Measurements from ENCODE around the gene IL1F10. TPM values are rescaled to one million over a fixed set of nuclear protein-coding genes. Genes with fewer than 3 reads are reported as not detected.

IL1F10 gene
- total and polyA plus RNA-seq, 4 experiments from 2014 or later: not detected

DNA sequence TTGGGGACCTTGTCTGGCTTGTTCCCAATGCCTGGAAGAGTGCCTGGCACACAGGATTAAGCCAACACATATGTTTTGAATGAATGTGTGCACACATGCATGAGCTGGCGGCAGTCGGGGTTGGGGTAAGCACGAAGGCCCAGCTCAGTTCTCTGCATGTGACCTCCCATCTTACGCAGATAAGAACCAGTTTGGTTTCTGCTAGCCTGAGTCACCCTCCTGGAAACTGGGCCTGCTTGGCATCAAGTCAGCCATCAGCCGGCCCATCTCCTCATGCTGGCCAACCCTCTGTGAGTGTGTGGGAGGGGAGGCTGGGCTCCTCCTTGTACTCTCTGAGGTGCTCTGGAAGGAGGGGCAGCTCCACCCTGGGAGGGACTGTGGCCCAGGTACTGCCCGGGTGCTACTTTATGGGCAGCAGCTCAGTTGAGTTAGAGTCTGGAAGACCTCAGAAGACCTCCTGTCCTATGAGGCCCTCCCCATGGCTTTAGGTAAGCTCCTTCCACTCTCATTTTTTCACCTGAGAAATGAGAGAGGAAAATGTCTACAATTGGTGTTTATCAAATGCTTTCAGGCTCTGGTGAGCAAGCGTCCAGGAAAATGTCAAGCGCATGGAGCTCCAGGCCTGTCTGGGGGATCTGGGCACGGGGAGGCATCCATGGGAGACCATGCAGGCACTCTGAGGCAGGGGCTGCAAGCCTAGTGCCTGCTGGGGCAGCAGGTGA is 49.9 kb downstream of the IL1F10 start:
- H3K36me3 Mint-ChIP-seq: no peaks in the 10 kb centered on the region
- no peak for DNase-seq
- Histone ChIP-seq H3K36me3 (ENCODE audit: insufficient read depth, low read length) (no peaks in the 10 kb centered on the region), H3K4me3 (ENCODE audit: low read length in 2 of 2) (no peak overlapping the region), H3K27me3 (ENCODE audit: insufficient read depth, low read length) (no peaks in the 10 kb centered on the region), H3K9me3 (ENCODE audit: control insufficient read depth in 1 of 2, low read length in 2 of 2) (no peaks in the 10 kb centered on the region), H3K27ac (ENCODE audit: low read depth, low read length) (no peak overlapping the region), H3K4me1 (ENCODE audit: insufficient read depth, low read length) (peaks cover 22% of the 10 kb centered on the region)
- POLR2A ChIA-PET (ENCODE audit: partially characterized antibody): no interaction called here
- H3K27ac Mint-ChIP-seq: peak overlapping the region in 1 of 7 donors; percentile 31
- H3K9me3 Mint-ChIP-seq: no peaks in the 10 kb centered on the region
- no peaks in the 10 kb centered on the region for H3K27me3 Mint-ChIP-seq
- CTCF ChIA-PET (ENCODE audit: partially characterized antibody): interaction anchor here (1.5 to 1.6 kb wide), 2 partner anchors 20 to 158 kb away, joined by 3 to 4 read pairs; no protein-coding TSS in a partner anchor
- intact Hi-C loops (cut with micrococcal nuclease): no loop called here
- H3K4me3 Mint-ChIP-seq: no peak overlapping the region
- peaks cover 0 to 9% (median 4%) of the 10 kb centered on the region in 4 donors for H3K4me1 Mint-ChIP-seq

DNA sequence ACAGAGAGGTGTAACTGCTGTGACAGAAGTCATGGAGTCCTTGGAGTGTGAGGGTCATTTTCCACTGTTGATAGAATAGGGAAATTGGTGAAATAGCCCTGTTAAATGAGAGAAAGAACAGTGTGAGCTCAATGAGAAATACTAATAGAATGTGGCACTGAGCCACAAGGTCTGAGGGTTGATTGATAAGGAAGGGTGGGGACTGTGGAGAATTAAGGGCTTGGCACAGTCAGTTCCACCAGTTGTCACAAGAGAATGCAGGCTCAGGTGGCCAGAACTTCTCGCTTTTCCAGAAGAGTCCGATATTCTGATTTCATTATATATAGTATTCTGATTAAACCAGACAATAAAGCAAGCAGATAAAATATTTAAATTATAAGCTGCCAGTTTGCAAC is 50.5 kb downstream of the IL1F10 start:
- Histone ChIP-seq H3K9me3 (ENCODE audit: control insufficient read depth in 1 of 2, low read length in 2 of 2) (no peaks in the 10 kb centered on the region), H3K27me3 (ENCODE audit: insufficient read depth, low read length) (no peaks in the 10 kb centered on the region), H3K27ac (ENCODE audit: low read depth, low read length) (no peak overlapping the region), H3K36me3 (ENCODE audit: insufficient read depth, low read length) (no peaks in the 10 kb centered on the region), H3K4me1 (ENCODE audit: insufficient read depth, low read length) (peaks cover 22% of the 10 kb centered on the region), H3K4me3 (ENCODE audit: low read length in 2 of 2) (no peak overlapping the region)
- no peak overlapping the region for H3K4me3 Mint-ChIP-seq
- no peak for DNase-seq
- H3K27me3 Mint-ChIP-seq: no peaks in the 10 kb centered on the region
- no peak overlapping the region for H3K27ac Mint-ChIP-seq
- CTCF ChIA-PET (ENCODE audit: partially characterized antibody): interaction anchor here (1.5 kb wide), 1 partner anchor 20 kb away, joined by 4 read pairs; no protein-coding TSS in a partner anchor
- H3K9me3 Mint-ChIP-seq: no peaks in the 10 kb centered on the region
- no peaks in the 10 kb centered on the region for H3K36me3 Mint-ChIP-seq
- H3K4me1 Mint-ChIP-seq: peaks cover 0 to 9% (median 4%) of the 10 kb centered on the region in 4 donors
- POLR2A ChIA-PET (ENCODE audit: partially characterized antibody): no interaction called here
- intact Hi-C loops (cut with micrococcal nuclease): no loop called here

DNA sequence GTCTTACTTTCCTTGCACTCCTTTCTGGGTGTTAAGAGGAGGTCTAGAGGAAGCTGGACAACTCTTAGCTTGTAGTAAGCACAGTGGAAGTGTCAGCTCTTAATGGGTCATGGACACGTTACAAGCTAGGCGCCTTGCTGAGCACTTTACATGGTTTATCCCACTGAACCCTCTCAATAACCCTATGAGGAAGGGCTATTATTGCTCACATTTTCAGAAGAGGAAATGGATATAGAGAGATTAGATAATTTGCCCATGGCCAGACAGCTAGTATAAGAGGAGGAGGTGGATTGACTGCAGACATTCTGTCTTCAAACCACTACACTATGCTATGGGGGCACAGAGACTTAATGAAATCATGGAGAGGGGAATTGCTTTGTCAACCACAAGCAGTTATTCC is 51.3 kb downstream of the IL1F10 start:
- DNase-seq: no peak
- POLR2A ChIA-PET (ENCODE audit: partially characterized antibody): no interaction called here
- intact Hi-C loops (cut with micrococcal nuclease): no loop called here
- CTCF ChIA-PET (ENCODE audit: partially characterized antibody): interaction anchor here (1.5 kb wide), 1 partner anchor 19 kb away, joined by 4 read pairs; no protein-coding TSS in a partner anchor
- Mint-ChIP-seq H3K4me1 (peaks cover 2 to 11% (median 6%) of the 10 kb centered on the region in 4 donors), H3K36me3 (no peaks in the 10 kb centered on the region), H3K27ac (no peak overlapping the region), H3K27me3 (peaks cover 2 to 4% of the 10 kb centered on the region in 2 donors), H3K9me3 (no peaks in the 10 kb centered on the region), H3K4me3 (no peak overlapping the region)
- Histone ChIP-seq H3K9me3 (ENCODE audit: control insufficient read depth in 1 of 2, low read length in 2 of 2) (no peaks in the 10 kb centered on the region), H3K27me3 (ENCODE audit: insufficient read depth, low read length) (no peaks in the 10 kb centered on the region), H3K4me1 (ENCODE audit: insufficient read depth, low read length) (peaks cover 22% of the 10 kb centered on the region), H3K36me3 (ENCODE audit: insufficient read depth, low read length) (no peaks in the 10 kb centered on the region), H3K4me3 (ENCODE audit: low read length in 2 of 2) (no peak overlapping the region), H3K27ac (ENCODE audit: low read depth, low read length) (no peak overlapping the region)

DNA sequence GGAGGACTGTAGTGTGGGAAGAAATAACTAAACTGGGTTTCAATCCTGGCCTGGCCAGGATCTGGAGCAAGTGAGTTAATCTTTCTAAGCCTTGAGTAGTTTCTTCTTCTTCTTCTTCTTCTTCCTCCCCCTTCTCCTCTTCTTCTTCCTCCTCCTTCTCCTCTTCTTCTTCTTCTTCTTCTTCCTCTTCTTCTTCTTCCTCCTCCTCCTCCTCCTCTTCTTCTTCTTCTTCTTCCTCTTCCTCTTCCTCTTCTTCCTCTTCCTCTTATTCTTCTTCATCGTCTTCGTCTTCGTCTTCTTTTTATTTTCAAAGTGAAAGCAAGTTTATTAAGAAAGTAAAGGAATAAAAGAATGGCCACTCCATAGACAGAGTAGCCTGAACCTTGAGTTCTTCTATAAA is 53.1 kb downstream of the IL1F10 start:
- peaks cover 8% of the 10 kb centered on the region in 2 donors for H3K27me3 Mint-ChIP-seq
- POLR2A ChIA-PET (ENCODE audit: partially characterized antibody): no interaction called here
- intact Hi-C loops (cut with micrococcal nuclease): no loop called here
- H3K9me3 Mint-ChIP-seq: no peaks in the 10 kb centered on the region
- CTCF ChIA-PET (ENCODE audit: partially characterized antibody): interaction anchor here (2.5 kb wide), 1 partner anchor 16 kb away, joined by 8 read pairs; no protein-coding TSS in a partner anchor
- Histone ChIP-seq H3K4me3 (ENCODE audit: low read length in 2 of 2) (no peak overlapping the region), H3K9me3 (ENCODE audit: control insufficient read depth in 1 of 2, low read length in 2 of 2) (no peaks in the 10 kb centered on the region), H3K27ac (ENCODE audit: low read depth, low read length) (no peak overlapping the region), H3K36me3 (ENCODE audit: insufficient read depth, low read length) (no peaks in the 10 kb centered on the region), H3K4me1 (ENCODE audit: insufficient read depth, low read length) (peaks cover 12% of the 10 kb centered on the region), H3K27me3 (ENCODE audit: insufficient read depth, low read length) (no peaks in the 10 kb centered on the region)
- DNase-seq: no peak
- peaks cover 8 to 14% (median 11%) of the 10 kb centered on the region in 4 donors for H3K4me1 Mint-ChIP-seq
- no peak overlapping the region for H3K4me3 Mint-ChIP-seq
- H3K36me3 Mint-ChIP-seq: no peaks in the 10 kb centered on the region
- no peak overlapping the region for H3K27ac Mint-ChIP-seq

DNA sequence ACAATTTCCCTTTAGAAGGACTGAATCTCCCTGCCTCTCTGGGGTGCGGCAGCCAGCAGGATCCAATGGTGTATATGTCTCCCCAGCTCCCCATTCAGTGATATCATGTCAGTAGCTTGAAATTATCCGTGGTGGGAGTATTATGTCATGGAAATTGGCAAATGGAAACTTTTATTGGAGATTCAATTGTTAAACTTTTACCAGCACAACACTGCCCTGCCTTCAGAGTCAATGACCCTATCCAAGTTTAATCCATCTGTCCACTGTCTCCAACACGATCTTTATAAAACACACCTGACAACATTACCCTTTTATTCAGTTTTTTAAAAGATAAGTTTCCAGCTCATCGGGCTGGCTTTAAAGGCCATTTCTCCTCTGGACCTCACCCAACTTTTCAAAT is 54.6 kb downstream of the IL1F10 start:
- no peaks in the 10 kb centered on the region for H3K36me3 ChIP-seq (ENCODE audit: insufficient read depth, low read length)
- H3K27me3 ChIP-seq (ENCODE audit: insufficient read depth, low read length): no peaks in the 10 kb centered on the region
- intact Hi-C loops (cut with micrococcal nuclease): no loop called here
- H3K36me3 Mint-ChIP-seq: no peaks in the 10 kb centered on the region
- H3K9me3 Mint-ChIP-seq: no peaks in the 10 kb centered on the region
- no peaks in the 10 kb centered on the region for H3K4me1 ChIP-seq (ENCODE audit: insufficient read depth, low read length)
- no peak overlapping the region for H3K4me3 Mint-ChIP-seq
- H3K4me3 ChIP-seq (ENCODE audit: low read length in 2 of 2): no peak overlapping the region
- H3K27me3 Mint-ChIP-seq: peaks cover 8% of the 10 kb centered on the region in 2 donors
- H3K9me3 ChIP-seq (ENCODE audit: control insufficient read depth in 1 of 2, low read length in 2 of 2): no peaks in the 10 kb centered on the region
- H3K27ac ChIP-seq (ENCODE audit: low read depth, low read length): no peak overlapping the region
- no peak for DNase-seq
- POLR2A ChIA-PET (ENCODE audit: partially characterized antibody): interaction anchor here (0.6 kb wide), 1 partner anchor 16 kb away, joined by 3 read pairs; no protein-coding TSS in a partner anchor
- no peak overlapping the region for H3K27ac Mint-ChIP-seq
- peaks cover 6 to 9% (median 8%) of the 10 kb centered on the region in 4 donors for H3K4me1 Mint-ChIP-seq
- CTCF ChIA-PET (ENCODE audit: partially characterized antibody): interaction anchor here (1.4 to 1.5 kb wide), 2 partner anchors 16 to 76 kb away, joined by 3 to 4 read pairs; no protein-coding TSS in a partner anchor

DNA sequence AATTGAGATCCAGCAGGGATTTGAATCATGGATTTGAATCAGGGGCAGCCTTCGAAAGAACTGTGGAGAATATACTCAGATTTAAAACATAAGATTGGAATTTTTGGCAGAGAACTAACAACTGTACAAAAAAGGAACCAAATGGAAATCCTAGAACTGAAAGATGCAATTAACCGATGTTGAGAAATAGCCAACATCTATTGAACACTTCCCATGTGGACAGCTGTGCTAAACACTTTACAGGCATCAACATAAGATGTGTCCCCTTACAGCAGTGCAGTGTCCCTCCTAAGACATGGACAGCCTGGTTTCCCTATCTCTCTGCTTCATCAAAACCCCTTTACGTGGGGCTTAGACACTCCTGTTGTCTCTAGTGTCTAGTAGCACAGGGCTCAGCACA is 56.0 kb downstream of the IL1F10 start:
- Histone ChIP-seq H3K27me3 (ENCODE audit: insufficient read depth, low read length) (no peaks in the 10 kb centered on the region), H3K36me3 (ENCODE audit: insufficient read depth, low read length) (no peaks in the 10 kb centered on the region), H3K27ac (ENCODE audit: low read depth, low read length) (no peak overlapping the region), H3K4me3 (ENCODE audit: low read length in 2 of 2) (no peak overlapping the region), H3K4me1 (ENCODE audit: insufficient read depth, low read length) (no peaks in the 10 kb centered on the region), H3K9me3 (ENCODE audit: control insufficient read depth in 1 of 2, low read length in 2 of 2) (no peaks in the 10 kb centered on the region)
- H3K4me3 Mint-ChIP-seq: no peak overlapping the region
- H3K27ac Mint-ChIP-seq: no peak overlapping the region
- ChIA-PET CTCF (ENCODE audit: partially characterized antibody) (interaction anchor here (1.7 kb wide), 1 partner anchor 12 kb away, joined by 7 read pairs; no protein-coding TSS in a partner anchor), POLR2A (ENCODE audit: partially characterized antibody) (no interaction called here)
- intact Hi-C loops (cut with micrococcal nuclease): no loop called here
- H3K36me3 Mint-ChIP-seq: no peaks in the 10 kb centered on the region
- DNase-seq: no peak
- no peaks in the 10 kb centered on the region for H3K9me3 Mint-ChIP-seq
- H3K4me1 Mint-ChIP-seq: peaks cover 6 to 9% (median 8%) of the 10 kb centered on the region in 4 donors
- peaks cover 8% of the 10 kb centered on the region in 2 donors for H3K27me3 Mint-ChIP-seq

DNA sequence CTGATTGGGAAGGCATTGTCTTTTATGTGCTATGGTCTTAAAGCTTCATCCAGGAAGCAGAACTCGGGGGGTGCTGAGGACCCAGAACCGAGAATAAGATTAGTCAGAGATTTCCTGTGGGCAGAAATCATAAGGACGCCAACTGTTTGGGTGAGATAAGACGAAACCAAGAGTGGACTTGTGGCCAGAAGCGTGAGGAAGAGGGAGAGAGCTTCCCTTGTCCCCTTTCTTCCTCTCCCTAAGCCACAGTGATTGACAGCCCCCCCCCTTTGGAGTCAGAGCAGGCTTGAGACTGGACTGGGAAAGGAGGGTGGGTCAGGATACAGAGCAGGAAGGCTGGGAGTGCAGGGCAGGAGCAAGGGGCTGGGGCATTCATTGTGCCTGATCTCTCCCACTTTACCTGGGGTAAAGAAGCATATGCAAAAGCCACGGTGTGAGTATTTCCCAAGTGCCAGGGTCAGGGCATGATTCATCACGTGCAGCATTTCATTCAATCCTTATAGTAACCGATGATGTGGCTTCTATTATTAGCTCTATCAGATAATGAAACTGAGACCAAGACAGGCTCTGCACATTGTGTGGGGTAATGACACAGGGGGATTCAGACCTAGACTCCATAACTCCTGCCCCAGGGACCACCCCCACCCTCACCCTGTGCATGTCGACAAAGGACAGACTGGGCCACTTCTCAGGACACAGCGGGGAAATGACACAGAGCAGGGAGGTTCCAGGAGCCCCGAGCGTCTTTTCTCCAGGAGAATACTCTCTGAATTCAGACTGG is 56.6 kb downstream of the IL1F10 start:
- no peaks in the 10 kb centered on the region for H3K36me3 Mint-ChIP-seq
- ChIA-PET POLR2A (ENCODE audit: partially characterized antibody) (no interaction called here), CTCF (ENCODE audit: partially characterized antibody) (interaction anchor here (1.7 kb wide), 1 partner anchor 11 kb away, joined by 7 read pairs; no protein-coding TSS in a partner anchor)
- Histone ChIP-seq H3K4me1 (ENCODE audit: insufficient read depth, low read length) (no peaks in the 10 kb centered on the region), H3K9me3 (ENCODE audit: control insufficient read depth in 1 of 2, low read length in 2 of 2) (no peaks in the 10 kb centered on the region), H3K36me3 (ENCODE audit: insufficient read depth, low read length) (no peaks in the 10 kb centered on the region), H3K27ac (ENCODE audit: low read depth, low read length) (no peak overlapping the region), H3K4me3 (ENCODE audit: low read length in 2 of 2) (no peak overlapping the region), H3K27me3 (ENCODE audit: insufficient read depth, low read length) (no peaks in the 10 kb centered on the region)
- DNase-seq: no peak
- H3K4me1 Mint-ChIP-seq: peaks cover 6 to 9% (median 8%) of the 10 kb centered on the region in 4 donors
- intact Hi-C loops (cut with micrococcal nuclease): no loop called here
- no peak overlapping the region for H3K4me3 Mint-ChIP-seq
- H3K27ac Mint-ChIP-seq: no peak overlapping the region
- no peaks in the 10 kb centered on the region for H3K9me3 Mint-ChIP-seq
- H3K27me3 Mint-ChIP-seq: peaks cover 8% of the 10 kb centered on the region in 2 donors
